ENCODE measurements around the gene CLNS1A. TPM values are rescaled to one million over a fixed set of nuclear protein-coding genes. Genes with fewer than 3 reads are reported as not detected.

The CLNS1A gene
- total and polyA plus RNA-seq, 7 donors = 45.5 to 157 (median 90.3) TPM

- Histone ChIP-seq H3K4me3 (no peak overlapping the region), H3K27me3 (no peaks in the 10 kb centered on the region), H3K27ac (no peak overlapping the region), H3K4me1 (peaks cover 0 to 6% (median 0%) of the 10 kb centered on the region in 4 donors), H3K9me3 (no peaks in the 10 kb centered on the region), H3K36me3 (peaks cover 11 to 92% (median 24%) of the 10 kb centered on the region in 4 donors)
- intact Hi-C loops (cut with DNase I) = loop anchor here (10.0 kb wide), 1 partner anchor 145 kb away; no protein-coding TSS in a partner anchor
- TF ChIP-seq POLR2A (IDR thresholded peaks at IDR 0.05) = no peak
- TF ChIP-seq, protein P1, sequence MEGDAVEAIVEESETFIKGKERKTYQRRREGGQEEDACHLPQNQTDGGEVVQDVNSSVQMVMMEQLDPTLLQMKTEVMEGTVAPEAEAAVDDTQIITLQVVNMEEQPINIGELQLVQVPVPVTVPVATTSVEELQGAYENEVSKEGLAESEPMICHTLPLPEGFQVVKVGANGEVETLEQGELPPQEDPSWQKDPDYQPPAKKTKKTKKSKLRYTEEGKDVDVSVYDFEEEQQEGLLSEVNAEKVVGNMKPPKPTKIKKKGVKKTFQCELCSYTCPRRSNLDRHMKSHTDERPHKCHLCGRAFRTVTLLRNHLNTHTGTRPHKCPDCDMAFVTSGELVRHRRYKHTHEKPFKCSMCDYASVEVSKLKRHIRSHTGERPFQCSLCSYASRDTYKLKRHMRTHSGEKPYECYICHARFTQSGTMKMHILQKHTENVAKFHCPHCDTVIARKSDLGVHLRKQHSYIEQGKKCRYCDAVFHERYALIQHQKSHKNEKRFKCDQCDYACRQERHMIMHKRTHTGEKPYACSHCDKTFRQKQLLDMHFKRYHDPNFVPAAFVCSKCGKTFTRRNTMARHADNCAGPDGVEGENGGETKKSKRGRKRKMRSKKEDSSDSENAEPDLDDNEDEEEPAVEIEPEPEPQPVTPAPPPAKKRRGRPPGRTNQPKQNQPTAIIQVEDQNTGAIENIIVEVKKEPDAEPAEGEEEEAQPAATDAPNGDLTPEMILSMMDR (IDR thresholded peaks at IDR 0.05) = no peak
- TF ChIP-seq POLR2AphosphoS5 (IDR thresholded peaks at IDR 0.05) = no peak
- no peak for TF ChIP-seq EP300 (IDR thresholded peaks at IDR 0.05)
- WGBS, 2 donors = 50 to 81% methylated on average over 2 of the region's 2 CpGs
- no peak for DNase-seq
Observed at GRCh38 chr11:77669848-77670511, 32.4 kb upstream of the CLNS1A start.

DNA sequence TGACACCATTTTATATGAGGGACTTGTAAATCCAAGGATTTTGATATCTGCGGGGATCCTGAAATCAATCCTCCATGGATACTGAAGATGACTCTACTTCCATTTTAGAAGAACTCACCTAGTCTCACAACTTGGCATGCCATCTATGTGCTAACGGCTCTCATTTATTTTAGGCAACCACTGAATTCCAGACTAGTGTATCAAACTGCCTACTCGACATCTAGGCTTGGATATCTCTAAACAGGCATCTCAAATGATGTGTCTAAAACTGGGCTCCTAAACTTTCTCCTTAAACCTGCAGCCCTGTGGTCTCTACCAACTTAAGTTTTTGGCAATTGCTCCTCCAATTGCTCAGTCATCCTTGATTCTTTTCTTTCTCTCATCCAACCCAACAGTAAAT, 31.2 kb upstream of the CLNS1A start:
- WGBS, 2 donors = 91 to 94% methylated on average over 3 of the region's 3 CpGs
- peaks cover 11 to 90% (median 20%) of the 10 kb centered on the region in 4 donors for H3K36me3 ChIP-seq

GRCh38 chr11:77665240-77665965, 27.8 kb upstream of the CLNS1A start:
- Histone ChIP-seq H3K36me3 (peaks cover 5 to 59% (median 20%) of the 10 kb centered on the region in 4 donors), H3K9me3 (no peaks in the 10 kb centered on the region), H3K27ac (no peak overlapping the region), H3K27me3 (no peaks in the 10 kb centered on the region), H3K4me3 (no peak overlapping the region), H3K4me1 (no peaks in the 10 kb centered on the region)
- intact Hi-C loops (cut with DNase I) = no loop called here
- WGBS, 2 donors = 27 to 73% methylated on average over 7 of the region's 7 CpGs
- TF ChIP-seq EP300 (IDR thresholded peaks at IDR 0.05) = no peak
- no peak for TF ChIP-seq POLR2A (IDR thresholded peaks at IDR 0.05)
- TF ChIP-seq, protein P1 (IDR thresholded peaks at IDR 0.05) = no peak
- no peak for TF ChIP-seq POLR2AphosphoS5 (IDR thresholded peaks at IDR 0.05)
- DNase-seq = no peak

More for the DNA sequence above, 31.2 kb upstream of the CLNS1A start:
- Histone ChIP-seq H3K4me1 (peaks cover 0 to 6% (median 0%) of the 10 kb centered on the region in 4 donors), H3K4me3 (no peak overlapping the region), H3K27me3 (no peaks in the 10 kb centered on the region), H3K9me3 (no peaks in the 10 kb centered on the region), H3K27ac (no peak overlapping the region)
- no peak for DNase-seq
- intact Hi-C loops (cut with DNase I) = no loop called here
- no peak for TF ChIP-seq EP300 (IDR thresholded peaks at IDR 0.05)
- no peak for TF ChIP-seq POLR2AphosphoS5 (IDR thresholded peaks at IDR 0.05)
- TF ChIP-seq POLR2A (IDR thresholded peaks at IDR 0.05) = no peak
- TF ChIP-seq, protein P1 (IDR thresholded peaks at IDR 0.05) = no peak

DNA sequence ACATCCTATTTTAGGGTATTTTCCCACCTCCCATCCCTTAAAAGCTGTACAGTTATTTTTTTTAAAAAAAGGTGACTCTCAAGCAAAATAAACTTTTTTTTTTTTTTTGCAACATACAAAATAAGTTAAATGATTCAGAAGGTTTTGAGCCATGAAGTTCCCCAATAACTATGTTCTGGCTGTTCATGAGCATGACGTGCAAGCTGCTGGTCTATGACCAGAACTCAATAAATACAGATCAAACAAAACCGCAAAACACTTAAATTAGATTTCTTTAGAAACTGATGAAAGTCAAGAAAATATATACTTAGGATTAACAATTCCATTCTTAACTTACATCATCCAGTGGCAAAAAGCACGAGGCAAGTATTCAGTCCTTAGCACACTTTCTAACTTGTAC, 24.1 kb upstream of the CLNS1A start:
- Histone ChIP-seq H3K27me3 (no peaks in the 10 kb centered on the region), H3K4me3 (no peak overlapping the region), H3K4me1 (no peaks in the 10 kb centered on the region), H3K9me3 (no peaks in the 10 kb centered on the region), H3K36me3 (peaks cover 0 to 22% (median under 1%) of the 10 kb centered on the region in 4 donors), H3K27ac (no peak overlapping the region)
- no peak for DNase-seq
- intact Hi-C loops (cut with DNase I) = no loop called here
- TF ChIP-seq POLR2AphosphoS5 (IDR thresholded peaks at IDR 0.05) = no peak
- no peak for TF ChIP-seq POLR2A (IDR thresholded peaks at IDR 0.05)
- TF ChIP-seq EP300 (IDR thresholded peaks at IDR 0.05) = no peak
- TF ChIP-seq, protein P1 (IDR thresholded peaks at IDR 0.05) = no peak
- 89 to 96% methylated on average over 3 of the region's 3 CpGs for WGBS, 2 donors

All from sigmoid colon (tissue), 7 donors.